ENCODE results near the gene SLC22A23.

GRCh38 chr6:3260296-3260695 lies 196.6 kb downstream of the SLC22A23 start:
- TF ChIP-seq POLR2A (IDR thresholded peaks at IDR 0.05) = no peak
- TF ChIP-seq POLR2AphosphoS5 (IDR thresholded peaks at IDR 0.05) = no peak

Data from stomach (tissue), 4 donors.